HG03520 (cell line): Measurements from ENCODE around the gene PI4KB.

Experiments
- ATAC-seq: cut with Tn5 transposase; IDR thresholded peaks from one replicate; pipeline ENCODE4 v1.9.1; 2021; ENCODE audit warnings: mild to moderate bottlenecking, moderate library complexity; ENCODE audit not compliant: unreplicated experiment

PI4KB gene

GRCh38 chr1:151346769-151347522, 19.7 kb upstream of the PI4KB start, which contains the start of gene RFX5:
Gene RFX5 (minus strand): TSS chr1:151347252. CDS start chr1:151346320, 932 bp downstream.
- peak; percentile 93 for ATAC-seq

DNA sequence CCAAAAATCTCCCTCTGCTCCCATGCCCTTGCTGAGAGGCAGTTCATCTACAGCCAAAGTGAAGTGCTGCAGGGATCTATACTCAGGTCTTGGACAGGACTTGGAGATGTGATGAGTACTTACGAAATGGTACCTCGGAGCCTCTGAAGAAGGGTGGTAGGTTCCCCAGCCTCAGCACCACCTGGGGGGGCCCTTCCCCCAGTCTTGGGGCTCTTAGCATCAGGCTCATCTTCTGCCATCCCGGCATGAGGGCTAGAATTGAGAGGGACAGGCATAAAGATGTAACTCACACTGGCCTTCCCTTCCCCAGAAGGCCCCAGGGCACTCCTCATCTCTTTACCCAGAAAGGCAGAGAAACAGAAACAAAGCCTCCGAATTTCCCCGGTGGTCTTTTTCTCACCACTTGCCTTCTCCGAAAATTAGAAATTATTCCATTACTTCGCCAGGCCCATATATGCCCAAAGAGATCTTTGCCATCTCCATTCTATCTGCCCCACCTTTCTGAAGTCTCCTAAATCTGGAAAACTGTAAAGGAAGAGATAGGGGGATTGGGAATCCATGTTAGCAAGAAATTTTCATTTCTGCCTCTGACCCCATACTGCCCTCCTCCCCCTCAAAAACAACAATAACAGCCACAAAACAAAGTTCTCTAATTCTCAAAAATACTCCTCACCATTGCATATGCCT, 19.0 kb upstream of the PI4KB start:
- ATAC-seq, result no peak

GRCh38 chr1:151344291-151344690, 17.1 kb upstream of the PI4KB start:
- no peak for ATAC-seq

- no peak for ATAC-seq
Measured at GRCh38 chr1:151343587-151343986, 16.4 kb upstream of the PI4KB start.

DNA sequence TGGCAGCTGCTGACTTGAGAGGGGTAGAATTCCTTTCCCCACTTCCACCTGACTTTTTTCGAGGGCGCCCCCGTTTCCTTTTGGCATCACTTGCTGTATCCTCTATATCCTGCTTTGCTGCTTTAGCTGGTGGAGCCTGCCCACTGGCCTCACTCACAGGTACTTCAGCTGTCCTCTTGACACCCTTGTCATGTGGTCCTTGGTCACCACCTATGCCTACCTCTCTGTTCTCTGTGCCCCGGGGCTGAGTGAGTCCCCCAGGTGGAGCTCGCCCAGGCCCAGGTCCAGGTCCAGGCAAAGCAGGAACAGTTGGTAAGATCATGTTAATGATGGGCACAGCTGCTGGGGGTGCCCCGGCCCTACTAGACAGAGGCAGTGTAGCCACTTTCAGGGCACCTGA, 15.4 kb upstream of the PI4KB start:
- ATAC-seq, result no peak

GRCh38 chr1:151342021-151342420, 14.8 kb upstream of the PI4KB start:
- no peak for ATAC-seq

- ATAC-seq, result peak; percentile 48
Measured at GRCh38 chr1:151340870-151341754, 13.9 kb upstream of the PI4KB start.

GRCh38 chr1:151336556-151336955, 9.3 kb upstream of the PI4KB start:
- no peak for ATAC-seq

GRCh38 chr1:151334822-151335221, 7.6 kb upstream of the PI4KB start:
- no peak for ATAC-seq

- ATAC-seq, result peak; percentile 7
Measured at GRCh38 chr1:151327903-151328674, 873 bp upstream of the PI4KB start.

DNA sequence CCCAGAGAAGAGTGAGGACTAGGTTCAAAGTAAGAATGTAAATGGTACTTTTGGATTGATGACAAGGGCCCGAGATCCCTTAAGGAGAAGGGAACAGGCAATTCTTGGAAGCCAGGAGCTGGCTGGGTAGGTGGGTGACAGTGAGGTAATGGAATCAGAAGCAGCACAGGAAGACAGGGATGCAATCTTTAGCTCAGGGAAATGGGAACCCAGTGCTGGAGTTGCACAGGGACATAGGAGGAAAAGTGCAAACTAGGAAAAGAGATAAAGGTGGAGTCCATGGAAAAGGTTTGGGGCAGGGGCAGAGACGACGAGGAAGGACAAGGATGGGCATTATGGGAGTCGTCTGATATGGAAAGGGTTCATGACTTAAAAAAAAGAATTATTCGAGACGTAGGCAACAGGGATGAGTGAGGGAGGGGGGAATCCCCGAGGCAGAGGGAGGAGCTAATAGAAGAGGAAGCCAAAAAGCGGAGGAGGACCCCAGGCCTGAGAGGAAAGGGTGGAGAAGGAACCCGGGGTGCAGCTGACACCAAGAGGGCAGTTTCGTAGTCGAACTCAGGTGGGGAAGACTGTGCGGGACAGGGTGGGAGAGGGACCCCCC, 495 bp downstream of the PI4KB start:
- ATAC-seq, result peak; percentile 46

- ATAC-seq, result no peak
Measured at GRCh38 chr1:151325646-151326429, 1.4 kb downstream of the PI4KB start.

- no peak for ATAC-seq
Measured at GRCh38 chr1:151325231-151325630, 2.0 kb downstream of the PI4KB start.

DNA sequence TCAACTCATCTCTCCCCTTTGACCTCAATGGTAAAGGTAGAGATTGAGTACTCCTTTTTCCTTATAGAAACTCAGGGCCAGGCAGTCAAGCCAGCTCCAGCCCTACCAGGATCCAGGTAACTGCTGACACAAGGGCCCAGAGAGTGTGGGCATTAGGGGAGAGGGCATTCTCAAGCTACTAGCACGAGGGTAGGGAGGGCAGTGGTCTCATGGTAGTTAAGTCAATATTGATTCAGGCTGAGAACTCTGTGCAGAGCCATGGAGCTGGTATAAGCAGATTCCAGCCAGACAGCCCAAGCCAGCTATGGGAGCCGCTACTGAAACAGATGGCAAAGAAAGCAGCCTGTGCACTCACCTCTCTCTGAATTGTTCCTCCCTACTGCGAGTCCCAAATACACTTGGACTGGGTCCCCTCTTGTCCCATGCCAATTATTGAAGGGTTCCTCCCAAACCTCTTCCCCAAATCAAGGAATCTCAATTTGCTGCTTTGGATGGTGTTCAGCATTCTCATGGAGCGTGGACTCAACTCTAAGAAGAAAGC, 2.8 kb downstream of the PI4KB start:
- no peak for ATAC-seq

DNA sequence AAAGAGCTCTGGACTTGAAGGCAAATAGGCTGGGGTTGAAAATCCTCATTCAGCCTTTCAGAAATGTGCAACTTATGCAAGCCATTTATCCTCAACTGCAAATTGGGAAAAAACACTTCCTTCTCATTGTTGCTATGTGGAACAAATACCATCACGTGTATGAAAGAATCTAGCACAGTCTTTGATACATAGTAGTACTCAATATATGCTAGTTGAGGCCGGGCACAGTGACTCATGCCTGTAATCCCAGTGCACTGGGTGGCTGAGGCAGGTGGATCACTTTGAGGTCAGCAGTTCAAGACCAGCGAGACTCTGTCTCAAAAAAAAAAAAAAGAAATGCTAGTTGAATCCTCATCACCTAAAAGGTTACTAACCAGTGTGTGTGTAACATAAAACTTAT, 8.2 kb downstream of the PI4KB start:
- no peak for ATAC-seq

GRCh38 chr1:151315565-151316235, 11.5 kb downstream of the PI4KB start:
- ATAC-seq, result no peak

DNA sequence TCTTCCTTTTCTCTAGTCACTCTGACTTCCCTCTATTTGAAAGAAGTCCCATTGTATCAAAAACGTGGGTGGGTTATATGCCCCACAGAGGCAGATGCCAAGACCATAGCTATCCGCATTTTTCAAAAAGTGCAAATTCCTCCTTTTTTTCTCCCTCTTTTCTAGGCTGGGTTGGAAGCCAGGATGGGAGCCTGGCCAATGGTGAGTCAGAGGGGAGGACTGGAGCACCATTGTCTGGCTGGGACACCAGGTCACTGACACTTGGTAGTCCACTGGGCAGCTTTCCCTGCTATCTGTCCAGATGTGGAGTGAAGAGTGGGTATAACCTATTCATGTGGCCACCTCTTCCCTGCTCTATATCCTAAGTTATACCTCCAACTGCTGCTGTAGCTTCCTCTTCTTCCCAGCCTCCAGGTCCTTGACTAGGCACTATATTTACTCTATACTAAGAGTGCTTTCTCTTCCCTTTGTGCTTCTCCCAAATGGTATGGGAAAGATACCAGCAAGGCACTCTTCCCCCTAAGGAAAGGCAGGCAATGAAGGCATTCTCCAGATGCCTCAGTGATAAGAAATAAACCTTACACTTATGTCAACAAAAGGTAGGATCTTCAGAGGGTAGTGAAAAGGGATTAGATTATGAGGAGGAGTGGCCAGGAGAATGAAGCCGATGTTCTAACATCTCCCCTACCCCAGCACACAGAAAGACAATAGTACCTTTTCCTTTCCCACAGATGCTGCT, 12.9 kb downstream of the PI4KB start:
- ATAC-seq, result no peak

DNA sequence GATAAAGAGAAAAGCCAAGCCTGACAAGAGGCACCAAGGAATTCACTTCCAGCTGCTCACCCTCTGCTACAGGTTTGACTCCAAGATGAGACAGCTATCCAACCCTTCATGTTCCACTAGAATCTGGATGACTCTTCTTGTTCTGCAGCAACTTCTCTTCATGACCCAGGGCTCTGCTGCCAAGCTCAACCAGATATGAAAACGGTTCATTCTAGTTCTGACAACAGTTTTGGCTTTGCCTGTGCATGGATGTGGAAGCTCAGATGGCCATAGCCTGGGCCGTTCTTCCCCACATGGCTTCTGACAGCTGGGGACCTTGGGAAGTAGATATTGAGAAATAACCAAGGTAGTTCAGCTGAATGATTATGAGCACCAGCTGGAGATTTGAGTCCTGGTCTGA, 13.7 kb downstream of the PI4KB start:
- no peak for ATAC-seq
